Body of pancreas (tissue), 4 donors: ENCODE measurements around the gene MATN4. TPM values are rescaled to one million over a fixed set of nuclear protein-coding genes. Genes with fewer than 3 reads are reported as not detected.

Experiments
- ATAC-seq: fragments of 150-250 bp; one replicate; pipeline ENCODE4 v1.9.1; 2016
- DNase-seq, 4 donors: peaks; one replicate each; pipeline ENCODE4 v3.0.0-alpha.2; 2019
- H3K27ac ChIP-seq, 4 donors: fragments of 200-600 bp; sonication (generic); 1 replicate in 3 of 4; 2 replicates in 1 of 4; pipeline versions ENCODE4 v1.5.1 to v1.6.1; 2016 to 2019; ENCODE audit warnings: mild to moderate bottlenecking in 1 of 4, mixed read lengths in 1 of 4, moderate library complexity in 1 of 4
- H3K27me3 ChIP-seq, 2 donors: fragments of 200-600 bp; sonication (generic); one replicate each; pipeline ENCODE4 v1.6.0; 2016; ENCODE audit warnings: mild to moderate bottlenecking in 1 of 2
- H3K36me3 ChIP-seq, 2 donors: fragments of 200-600 bp; sonication (generic); replicated peaks in 1 of 2; 2 replicates each; pipeline ENCODE4 v1.5.1; 2016; ENCODE audit warnings: low read depth in 2 of 2; ENCODE audit not compliant: insufficient read depth in 1 of 2
- H3K4me1 ChIP-seq: fragments of 200-600 bp; sonication (generic); one replicate; pipeline ENCODE4 v1.6.0; 2016
- H3K4me3 ChIP-seq, 2 donors: fragments of 200-600 bp; sonication (generic); 1 replicate in 1 of 2; 2 replicates in 1 of 2; pipeline ENCODE4 v1.5.1; 2016 to 2019
- H3K9me3 ChIP-seq, 3 donors: fragments of 200-600 bp; sonication (generic); 1 replicate in 2 of 3; 2 replicates in 1 of 3; pipeline ENCODE4 v1.5.1; 2016
- POLR2A ChIP-seq, 3 donors: fragments of 450-650 bp; IDR thresholded peaks; one replicate each; pipeline ENCODE4 v1.6.1; 2016; ENCODE audit warnings: antibody characterized with exemption in 3 of 3, mild to moderate bottlenecking in 2 of 3
- WGBS, 2 donors: methylation state at CpG; one replicate each; pipeline ENCODE4 v1.1.5; 2017; 5-methylcytosine and 5-hydroxymethylcytosine counted together
- intact Hi-C: fragments of 100-400 bp; cut with DNase I; formaldehyde crosslinking; loops from one replicate; pipeline ENCODE4 v1.15.1; 2023
- total RNA-seq, 2 donors: library from RNA; depleted of rRNA; stranded (reverse); fragments of >200 nt; gene quantifications; one replicate each; pipeline ENCODE4 v1.1.0, GENCODE V29; 2016
- TF ChIP-seq, protein P1 (sequence below), 7 experiments: fragments of 450-650 bp in 4 of 7; fragments of 200-600 bp in 3 of 7; sonication (generic) in 3 of 7; IDR thresholded peaks; one replicate each; pipeline ENCODE4 v1.5.1; 2016 to 2019; ENCODE audit warnings: antibody characterized with exemption in 7 of 7

The MATN4 gene
- total RNA-seq, 2 donors from 2014 or later = 4.9 to 5.3 TPM

DNA sequence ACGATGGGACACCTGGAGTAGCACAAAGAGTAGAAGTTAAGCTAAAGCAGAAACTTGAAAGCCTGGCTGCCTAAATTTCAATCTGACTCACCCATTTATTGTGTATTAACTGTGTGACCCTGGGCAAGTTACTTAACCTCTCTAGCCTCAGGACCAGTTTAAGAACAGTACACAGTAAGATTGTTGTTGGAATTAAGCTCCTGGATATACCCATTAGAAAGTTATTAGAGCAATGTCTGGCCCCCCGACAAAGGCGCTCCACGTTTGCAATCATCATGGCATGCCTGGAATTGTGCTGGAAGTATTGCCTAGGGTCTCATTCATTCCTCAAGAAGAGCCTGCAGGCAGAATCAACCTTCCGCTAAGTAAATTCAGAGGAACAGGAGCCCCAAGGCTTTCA lies 38.8 kb upstream of the MATN4 start:
- Histone ChIP-seq H3K9me3 (no peaks in the 10 kb centered on the region), H3K4me3 (peak overlapping the region; percentile 56 to 75), H3K27me3 (no peaks in the 10 kb centered on the region), H3K27ac (peak overlapping the region; percentile 91 to 99 (median 98)), H3K4me1 (peaks cover 55% of the 10 kb centered on the region), H3K36me3 (no peaks in the 10 kb centered on the region)
- DNase-seq (no peak), ATAC-seq (no peak)
- intact Hi-C loops = no loop called here
- TF ChIP-seq, protein P1, sequence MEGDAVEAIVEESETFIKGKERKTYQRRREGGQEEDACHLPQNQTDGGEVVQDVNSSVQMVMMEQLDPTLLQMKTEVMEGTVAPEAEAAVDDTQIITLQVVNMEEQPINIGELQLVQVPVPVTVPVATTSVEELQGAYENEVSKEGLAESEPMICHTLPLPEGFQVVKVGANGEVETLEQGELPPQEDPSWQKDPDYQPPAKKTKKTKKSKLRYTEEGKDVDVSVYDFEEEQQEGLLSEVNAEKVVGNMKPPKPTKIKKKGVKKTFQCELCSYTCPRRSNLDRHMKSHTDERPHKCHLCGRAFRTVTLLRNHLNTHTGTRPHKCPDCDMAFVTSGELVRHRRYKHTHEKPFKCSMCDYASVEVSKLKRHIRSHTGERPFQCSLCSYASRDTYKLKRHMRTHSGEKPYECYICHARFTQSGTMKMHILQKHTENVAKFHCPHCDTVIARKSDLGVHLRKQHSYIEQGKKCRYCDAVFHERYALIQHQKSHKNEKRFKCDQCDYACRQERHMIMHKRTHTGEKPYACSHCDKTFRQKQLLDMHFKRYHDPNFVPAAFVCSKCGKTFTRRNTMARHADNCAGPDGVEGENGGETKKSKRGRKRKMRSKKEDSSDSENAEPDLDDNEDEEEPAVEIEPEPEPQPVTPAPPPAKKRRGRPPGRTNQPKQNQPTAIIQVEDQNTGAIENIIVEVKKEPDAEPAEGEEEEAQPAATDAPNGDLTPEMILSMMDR (IDR thresholded peaks at IDR 0.05) = no peak
- no peak for TF ChIP-seq POLR2A (IDR thresholded peaks at IDR 0.05)
- 9 to 12% methylated on average over 5 of the region's 5 CpGs for WGBS, 2 donors

- ATAC-seq (no peak), DNase-seq (peak in 2 of 4 donors; percentile 39 to 50)
- WGBS, 2 donors = 16 to 22% methylated on average over 3 of the region's 3 CpGs
These were observed 38.2 kb upstream of the MATN4 start for GRCh38 chr20:45346291-45346718.

DNA sequence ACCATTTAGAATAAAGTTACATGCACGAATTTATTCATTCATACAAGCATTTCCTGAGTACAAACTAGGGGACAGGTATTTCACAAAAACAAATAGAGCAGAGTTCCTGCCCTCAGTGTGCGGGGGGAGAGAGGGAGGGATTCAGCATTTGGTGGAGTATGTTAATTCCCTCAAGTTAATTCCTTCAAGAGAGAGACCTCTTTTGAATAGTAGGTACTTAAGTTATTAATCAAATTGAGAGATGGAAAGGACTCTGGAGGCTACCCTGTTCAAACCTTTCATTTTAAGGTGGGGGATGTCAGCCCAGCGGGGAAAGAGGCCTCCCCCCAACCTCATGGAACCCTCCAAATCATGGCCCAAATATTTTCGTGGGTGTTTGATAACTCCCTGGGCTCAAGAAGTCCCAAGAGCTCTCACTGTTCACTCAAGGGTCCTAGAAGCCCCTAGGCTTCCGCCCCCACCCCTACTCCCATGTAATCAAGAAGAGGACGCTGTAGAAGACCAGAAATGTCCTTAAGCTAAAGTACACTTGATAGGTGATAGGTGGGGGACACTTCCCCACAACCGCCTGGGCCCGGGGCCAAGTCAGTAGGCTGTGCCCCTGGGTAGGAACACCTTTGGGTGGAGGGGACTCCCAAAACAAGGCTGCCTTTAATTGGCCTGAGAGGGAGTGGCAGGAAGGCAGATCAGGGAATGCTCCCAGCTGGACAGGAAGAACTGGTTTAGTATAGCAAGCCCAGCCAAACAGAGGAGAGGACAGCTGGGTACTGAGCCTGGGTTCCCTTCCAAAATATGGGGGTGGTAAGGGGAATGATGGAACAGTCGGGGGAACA lies 37.2 kb upstream of the MATN4 start:
- no peak overlapping the region for H3K4me3 ChIP-seq
- no peaks in the 10 kb centered on the region for H3K36me3 ChIP-seq
- peak; percentile 15 for ATAC-seq
- peak; percentile 59 to 82 (median 81) for TF ChIP-seq POLR2A (IDR thresholded peaks at IDR 0.05)
- TF ChIP-seq, protein P1 (IDR thresholded peaks at IDR 0.05) = no peak
- no peaks in the 10 kb centered on the region for H3K27me3 ChIP-seq
- H3K27ac ChIP-seq = peak overlapping the region; percentile 91 to 99 (median 98)
- peaks cover 71% of the 10 kb centered on the region for H3K4me1 ChIP-seq
- H3K9me3 ChIP-seq = no peaks in the 10 kb centered on the region
- DNase-seq = peak; percentile 71 to 84 (median 82)
- 20 to 26% methylated on average over 9 of the region's 9 CpGs for WGBS, 2 donors
- intact Hi-C loops = no loop called here

More at GRCh38 chr20:45346291-45346718, 38.2 kb upstream of the MATN4 start:
- TF ChIP-seq, protein P1 (IDR thresholded peaks at IDR 0.05) = no peak
- TF ChIP-seq POLR2A (IDR thresholded peaks at IDR 0.05) = peak in 1 of 3 donors; percentile 23
- Histone ChIP-seq H3K4me1 (peaks cover 61% of the 10 kb centered on the region), H3K36me3 (no peaks in the 10 kb centered on the region), H3K27me3 (no peaks in the 10 kb centered on the region), H3K9me3 (no peaks in the 10 kb centered on the region), H3K4me3 (peak overlapping the region; percentile 56 to 75), H3K27ac (peak overlapping the region; percentile 91 to 99 (median 98))
- intact Hi-C loops = no loop called here

DNA sequence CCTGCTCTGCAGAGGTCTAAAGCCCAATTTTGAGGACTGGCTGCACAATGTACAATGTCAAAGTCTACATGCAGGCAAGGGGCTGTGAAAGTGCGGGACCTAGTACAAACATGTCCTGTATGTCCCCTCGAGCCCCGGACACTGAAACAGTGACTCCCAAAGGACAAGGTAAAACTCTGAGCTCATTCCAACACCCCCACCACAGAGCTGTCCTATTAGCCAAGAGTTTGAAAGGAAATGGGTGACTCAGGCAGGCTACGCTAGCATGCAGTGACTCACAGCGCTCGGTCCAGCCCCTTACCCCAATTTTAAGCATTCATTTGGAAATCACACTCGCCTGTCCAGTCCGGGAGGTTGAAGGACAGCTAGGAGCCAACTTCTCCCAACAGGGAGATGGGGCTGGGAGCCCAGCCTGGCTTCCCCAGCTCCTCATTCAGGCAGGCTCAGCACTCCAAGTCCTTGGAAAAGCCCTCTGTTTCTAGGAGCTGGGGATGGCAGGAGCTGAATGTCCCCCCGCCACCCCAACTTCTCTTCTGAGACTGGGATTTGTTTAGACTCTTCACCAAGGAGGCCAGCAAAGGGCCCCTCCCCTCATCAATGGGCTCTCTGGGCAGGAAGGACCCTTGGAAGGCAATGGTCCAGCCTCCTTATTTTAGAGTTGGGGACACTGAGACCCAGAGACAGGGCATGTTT lies 36.2 kb upstream of the MATN4 start:
- ATAC-seq = peak; percentile 43
- Histone ChIP-seq H3K36me3 (no peaks in the 10 kb centered on the region), H3K4me3 (no peak overlapping the region), H3K9me3 (no peaks in the 10 kb centered on the region), H3K27ac (peak overlapping the region; percentile 91 to 99 (median 98)), H3K27me3 (no peaks in the 10 kb centered on the region), H3K4me1 (peaks cover 81% of the 10 kb centered on the region)
- peak; percentile 72 to 91 (median 88) for TF ChIP-seq POLR2A (IDR thresholded peaks at IDR 0.05)
- TF ChIP-seq, protein P1 (IDR thresholded peaks at IDR 0.05) = no peak
- DNase-seq = peak; percentile 80 to 91 (median 85)
- intact Hi-C loops = no loop called here
- 4 to 24% methylated on average over 9 of the region's 9 CpGs for WGBS, 2 donors
